GM19395 (cell line): ENCODE results near the gene SLC9A8.

Experiments
- ATAC-seq: cut with Tn5 transposase; IDR thresholded peaks from one replicate; pipeline ENCODE4 v1.9.1; 2021; ENCODE audit warnings: mild to moderate bottlenecking, moderate library complexity; ENCODE audit not compliant: unreplicated experiment

Gene SLC9A8

GRCh38 chr20:49874696-49875095 is 62.1 kb downstream of the SLC9A8 start:
- no peak for ATAC-seq

- ATAC-seq = no peak
Observed at GRCh38 chr20:49877386-49877921, 64.8 kb downstream of the SLC9A8 start.

GRCh38 chr20:49878977-49879376 is 66.3 kb downstream of the SLC9A8 start:
- no peak for ATAC-seq

DNA sequence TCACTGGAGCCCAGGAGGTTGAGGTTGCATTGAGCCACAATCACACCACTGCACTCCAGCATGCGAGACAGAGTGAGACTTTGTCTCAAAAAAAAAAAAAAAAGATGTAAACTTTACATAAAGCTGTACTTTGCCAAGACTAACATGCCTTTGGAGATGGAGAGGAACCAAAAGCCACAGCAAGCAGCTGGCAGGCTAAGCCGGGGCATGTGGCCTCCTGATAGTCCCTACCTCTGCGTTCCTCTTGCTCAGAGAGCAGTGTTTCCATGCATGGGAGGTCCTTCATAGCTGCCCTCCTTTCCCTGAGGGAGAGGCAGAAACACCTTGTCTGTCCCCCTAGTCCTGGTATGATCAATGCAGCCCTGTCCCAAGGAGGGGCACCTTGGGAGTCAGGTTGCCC is 67.5 kb downstream of the SLC9A8 start:
- ATAC-seq = no peak

GRCh38 chr20:49880724-49881445 is 68.3 kb downstream of the SLC9A8 start:
- ATAC-seq = no peak

- ATAC-seq = no peak
Observed at GRCh38 chr20:49882171-49882970, 69.7 kb downstream of the SLC9A8 start.

GRCh38 chr20:49883246-49883802 is 70.7 kb downstream of the SLC9A8 start:
- ATAC-seq = no peak

GRCh38 chr20:49885558-49886332 is 73.1 kb downstream of the SLC9A8 start:
- no peak for ATAC-seq

DNA sequence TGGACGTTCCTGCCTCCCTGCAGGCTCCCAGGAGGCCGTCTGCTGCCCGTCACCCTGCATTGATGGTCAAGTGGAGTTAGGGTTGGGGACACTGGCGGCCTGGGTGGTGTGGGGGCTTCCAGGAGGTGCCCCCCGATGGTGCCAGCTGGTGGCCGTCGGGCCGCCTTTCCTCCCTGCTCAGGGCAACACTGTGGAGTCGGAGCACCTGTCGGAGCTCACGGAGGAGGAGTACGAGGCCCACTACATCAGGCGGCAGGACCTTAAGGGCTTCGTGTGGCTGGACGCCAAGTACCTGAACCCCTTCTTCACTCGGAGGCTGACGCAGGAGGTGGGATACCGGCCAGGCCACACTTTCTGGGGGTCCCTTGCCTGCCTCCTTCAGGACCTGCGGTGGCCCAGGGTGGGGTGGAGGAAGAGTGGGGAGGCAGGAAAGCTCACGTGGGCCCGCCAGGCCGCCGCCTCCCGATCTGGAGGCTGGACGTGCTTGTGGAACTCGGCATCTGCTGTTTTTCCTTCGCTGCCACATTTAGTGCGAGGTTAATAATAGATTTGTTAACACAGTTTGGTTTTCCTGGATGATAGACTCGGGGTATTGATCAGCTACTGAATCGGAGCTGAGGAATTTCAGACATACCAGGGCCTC is 74.1 kb downstream of the SLC9A8 start:
- ATAC-seq = no peak

GRCh38 chr20:49887251-49888211 is 74.9 kb downstream of the SLC9A8 start:
- no peak for ATAC-seq

DNA sequence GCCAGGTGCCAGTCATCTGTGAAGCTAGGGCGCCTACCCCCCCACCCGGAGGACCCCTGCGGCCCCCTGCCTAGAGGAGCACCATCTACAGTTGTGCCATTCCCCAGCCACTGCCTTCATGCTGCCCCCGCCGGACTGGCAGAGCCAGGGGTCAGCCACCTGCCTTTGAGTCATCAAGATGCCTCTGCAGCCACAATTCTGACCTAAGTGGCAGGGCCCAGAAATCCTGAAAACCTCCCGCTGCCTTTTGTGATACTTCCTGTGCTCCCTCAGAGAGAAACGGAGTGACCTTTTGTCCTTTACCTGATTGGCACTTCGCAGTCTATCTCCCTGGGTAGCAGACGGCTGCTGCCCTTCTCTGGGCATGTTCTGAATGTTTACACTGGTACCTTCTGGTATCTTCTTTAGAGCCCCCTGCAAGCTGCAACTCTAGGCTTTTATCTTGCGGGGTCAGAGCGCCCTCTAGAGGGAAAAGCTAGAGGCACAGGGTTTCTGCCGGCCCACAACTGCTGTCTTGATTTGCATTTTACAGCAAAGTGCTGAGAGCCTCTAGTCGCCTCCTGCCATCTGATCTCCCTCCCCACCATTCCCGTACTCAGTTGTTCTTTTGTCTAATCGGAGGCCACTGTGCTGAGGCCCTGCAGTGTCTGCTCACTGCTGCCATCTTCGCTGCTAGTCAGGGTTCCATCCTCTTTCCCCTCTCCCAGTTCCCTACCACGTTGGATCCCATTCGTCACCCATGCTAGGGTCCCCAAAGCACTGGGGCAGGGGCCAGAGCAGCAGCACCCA is 75.8 kb downstream of the SLC9A8 start:
- no peak for ATAC-seq

- no peak for ATAC-seq
Observed at GRCh38 chr20:49889001-49889934, 76.6 kb downstream of the SLC9A8 start.

- ATAC-seq = no peak
Observed at GRCh38 chr20:49889935-49890333, 77.3 kb downstream of the SLC9A8 start.

GRCh38 chr20:49890471-49891361 is 78.1 kb downstream of the SLC9A8 start:
- ATAC-seq = no peak

GRCh38 chr20:49891476-49892110 is 79.0 kb downstream of the SLC9A8 start:
- ATAC-seq = no peak

DNA sequence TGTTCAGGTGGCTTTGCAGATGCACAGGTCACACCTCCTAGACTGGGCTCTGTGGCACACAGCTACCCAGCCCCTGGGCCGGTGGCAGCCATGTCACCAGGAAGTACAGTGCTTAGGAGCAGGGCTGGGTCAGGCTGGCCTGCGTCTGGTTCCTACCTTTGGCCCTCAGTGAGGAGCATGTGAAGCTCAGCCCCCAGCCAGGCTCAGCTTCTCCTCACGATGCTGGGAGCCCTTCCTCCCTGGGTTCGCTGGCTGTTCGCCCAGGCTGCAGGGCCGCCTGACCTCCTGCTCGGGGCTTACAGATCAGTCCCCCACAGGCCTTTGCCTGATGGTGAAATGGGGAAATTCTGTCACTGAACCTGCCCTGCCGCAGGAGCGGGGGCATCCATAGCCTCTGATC is 79.6 kb downstream of the SLC9A8 start:
- no peak for ATAC-seq
